Measurements from ENCODE around the gene LNX2. TPM values are rescaled to one million over a fixed set of nuclear protein-coding genes. Genes with fewer than 3 reads are reported as not detected.

The LNX2 gene
- polyA plus RNA-seq, 1 experiment = 4.6 TPM

GRCh38 chr13:27524981-27525975 lies 95.1 kb downstream of the LNX2 start:
- ChIA-PET POLR2A (no interaction called here), CTCF (interaction anchor here (1.3 to 2.5 kb wide), 4 partner anchors 7 to 301 kb away, joined by 3 to 16 read pairs (median 4); no protein-coding TSS in a partner anchor)
- H3K36me3 ChIP-seq (ENCODE audit: control insufficient read depth, insufficient read depth, low read length) = no peaks in the 10 kb centered on the region
- H3K27me3 ChIP-seq (ENCODE audit: control insufficient read depth, insufficient read depth, low read length) = no peaks in the 10 kb centered on the region
- no peak overlapping the region for H3K4me3 ChIP-seq (ENCODE audit: low read depth, low read length)
- DNase-seq (ENCODE audit: low read depth) = no peak
- no peak for TF ChIP-seq CTCF (IDR thresholded peaks at IDR 0.05; ENCODE audit: insufficient read depth, low read depth, low read length)

DNA sequence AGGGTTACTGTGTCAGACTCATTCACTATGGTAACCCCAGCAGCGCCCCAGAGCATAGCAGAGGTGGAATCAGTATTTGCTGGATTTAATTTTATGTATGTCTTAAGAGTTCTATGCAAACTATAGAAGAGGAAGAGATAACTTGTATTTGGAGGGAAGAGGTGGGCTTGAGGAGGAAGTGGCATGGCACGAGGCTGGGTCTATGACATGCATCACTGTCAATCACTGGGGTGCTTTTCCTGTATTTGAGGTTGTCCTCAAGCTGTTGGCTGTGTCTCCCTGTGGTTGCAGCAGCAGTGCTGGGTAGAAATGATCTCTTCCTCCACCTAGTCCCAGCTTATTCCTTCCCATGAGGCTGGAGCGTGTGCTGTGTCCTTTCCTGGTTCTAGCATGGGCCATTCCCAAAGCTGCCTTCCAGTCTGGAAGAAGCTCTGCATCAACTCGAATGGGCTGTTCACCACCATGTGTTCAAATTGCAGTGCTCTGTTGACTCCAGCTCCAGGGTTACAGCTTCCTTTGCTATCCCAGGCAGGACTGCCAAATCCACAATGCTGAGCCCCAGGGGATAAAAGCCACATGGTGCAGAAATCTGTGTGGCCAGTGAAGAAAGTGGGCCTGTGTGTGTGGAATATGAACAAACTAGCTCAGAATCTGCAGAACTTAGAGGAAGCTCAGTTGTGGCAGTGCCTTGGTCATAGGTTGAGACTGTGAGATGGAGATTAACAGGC lies 96.8 kb downstream of the LNX2 start:
- POLR2A ChIA-PET = no interaction called here
- CTCF ChIA-PET = interaction anchor here (1.7 to 2.5 kb wide), 2 partner anchors 9 to 303 kb away, joined by 6 to 16 read pairs; no protein-coding TSS in a partner anchor
- no peak for DNase-seq (ENCODE audit: low read depth)
- H3K36me3 ChIP-seq (ENCODE audit: control insufficient read depth, insufficient read depth, low read length) = no peaks in the 10 kb centered on the region
- no peaks in the 10 kb centered on the region for H3K27me3 ChIP-seq (ENCODE audit: control insufficient read depth, insufficient read depth, low read length)
- no peak overlapping the region for H3K4me3 ChIP-seq (ENCODE audit: low read depth, low read length)
- TF ChIP-seq CTCF (IDR thresholded peaks at IDR 0.05; ENCODE audit: insufficient read depth, low read depth, low read length) = no peak

- ChIA-PET CTCF (interaction anchor here (1.7 to 2.5 kb wide), 2 partner anchors 10 to 304 kb away, joined by 6 to 16 read pairs; no protein-coding TSS in a partner anchor), POLR2A (no interaction called here)
- no peaks in the 10 kb centered on the region for H3K36me3 ChIP-seq (ENCODE audit: control insufficient read depth, insufficient read depth, low read length)
- DNase-seq (ENCODE audit: low read depth) = no peak
- H3K27me3 ChIP-seq (ENCODE audit: control insufficient read depth, insufficient read depth, low read length) = no peaks in the 10 kb centered on the region; the same call in 1 of the 2 replicates
- H3K4me3 ChIP-seq (ENCODE audit: low read depth, low read length) = no peak overlapping the region
- no peak for TF ChIP-seq CTCF (IDR thresholded peaks at IDR 0.05; ENCODE audit: insufficient read depth, low read depth, low read length)
Observed at GRCh38 chr13:27522847-27523246, 97.5 kb downstream of the LNX2 start.

DNA sequence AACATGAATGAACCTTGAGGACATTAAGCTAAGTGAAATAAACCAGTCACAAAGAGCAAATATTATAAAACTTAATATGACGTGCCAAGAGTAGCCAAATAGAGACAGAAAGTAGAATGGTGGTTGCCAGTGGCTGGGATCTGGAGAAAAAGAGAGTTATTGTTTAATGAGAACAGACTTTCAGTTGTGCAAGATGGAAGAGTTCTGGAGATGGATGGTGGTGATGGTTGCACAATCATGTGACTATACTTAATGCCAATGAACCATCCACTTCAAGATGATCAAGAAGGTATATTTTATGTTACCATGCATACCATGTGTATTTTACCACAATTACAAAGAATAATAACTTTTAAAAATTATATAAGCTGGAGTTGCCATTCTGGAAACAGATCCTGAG lies 104.2 kb downstream of the LNX2 start:
- Histone ChIP-seq H3K36me3 (ENCODE audit: control insufficient read depth, insufficient read depth, low read length) (no peaks in the 10 kb centered on the region), H3K27me3 (ENCODE audit: control insufficient read depth, insufficient read depth, low read length) (no peaks in the 10 kb centered on the region; the same call in 1 of the 2 replicates), H3K4me3 (ENCODE audit: low read depth, low read length) (no peak overlapping the region)
- no peak for DNase-seq (ENCODE audit: low read depth)
- POLR2A ChIA-PET = no interaction called here
- CTCF ChIA-PET = interaction anchor here (0.7 kb wide), 1 partner anchor 12 kb away, joined by 3 read pairs; no protein-coding TSS in a partner anchor
- TF ChIP-seq CTCF (IDR thresholded peaks at IDR 0.05; ENCODE audit: insufficient read depth, low read depth, low read length) = no peak

Measured in BJ (cell line).